CD4-positive, alpha-beta T cell (primary cell): ENCODE measurements around the gene MTUS2. TPM values are rescaled to one million over a fixed set of nuclear protein-coding genes. Genes with fewer than 3 reads are reported as not detected.

ENCODE experiments used
- ATAC-seq: fragments of 200-7000 bp; cut with Tn5 transposase; one replicate; pipeline ENCODE4 v1.10.0; 2022; ENCODE audit warnings: mild to moderate bottlenecking; ENCODE audit not compliant: poor library complexity
- CTCF ChIA-PET: fragments of 350-600 bp; sonication (Branson Sonifier 250); formaldehyde crosslinking; loops from one replicate; lab custom pipeline; 2021; ENCODE audit warnings: antibody characterized with exemption, inconsistent platforms; lab: Charles Lee
- POLR2A ChIA-PET: fragments of 350-600 bp; sonication (Branson Sonifier 250); formaldehyde crosslinking; loops from one replicate; lab custom pipeline; 2021; ENCODE audit warnings: antibody characterized with exemption, inconsistent platforms; lab: Charles Lee
- DNase-seq, 14 experiments: peaks; one replicate each; pipeline ENCODE4 v3.0.0-alpha.2; 2013 to 2020; ENCODE audit warnings: mixed read lengths in 2 of 14
- H3K27ac ChIP-seq, 2 donors: one replicate each; pipeline versions ENCODE4 v1.5.1 to v1.7.0; 2013; ENCODE audit warnings: low read length in 2 of 2, low read depth in 1 of 2, mild to moderate bottlenecking in 1 of 2
- H3K27me3 ChIP-seq, 2 experiments: 1 replicate in 1 of 2; 2 replicates in 1 of 2; pipeline versions ENCODE4 v1.6.1 to v1.7.0; 2013; ENCODE audit warnings: low read length in 2 of 2, control low read depth in 1 of 2, mild to moderate bottlenecking in 1 of 2, moderate library complexity in 1 of 2; ENCODE audit not compliant: insufficient read depth in 2 of 2, control insufficient read depth in 1 of 2
- H3K36me3 ChIP-seq: one replicate; pipeline ENCODE4 v1.6.1; 2013; ENCODE audit warnings: low read length, control low read depth; ENCODE audit not compliant: insufficient read depth
- H3K4me1 ChIP-seq: one replicate; pipeline ENCODE4 v1.6.1; 2013; ENCODE audit warnings: low read length, control low read depth; ENCODE audit not compliant: insufficient read depth
- H3K4me3 ChIP-seq: one replicate; pipeline ENCODE4 v1.5.1; 2013; ENCODE audit warnings: mild to moderate bottlenecking, low read length, moderate library complexity
- H3K9me3 ChIP-seq, 2 experiments: 1 replicate in 1 of 2; 2 replicates in 1 of 2; pipeline versions ENCODE4 v1.6.1 to v1.7.0; 2013; ENCODE audit warnings: low read length in 2 of 2, mild to moderate bottlenecking in 2 of 2, control low read depth in 1 of 2, moderate library complexity in 1 of 2; ENCODE audit not compliant: control insufficient read depth in 1 of 2, insufficient read depth in 1 of 2
- H3K27ac Mint-ChIP-seq: one replicate; pipeline ENCODE4 v1.8.0; 2020; ENCODE audit warnings: mixed read lengths
- H3K27me3 Mint-ChIP-seq: one replicate; pipeline ENCODE4 v1.8.0; 2021; ENCODE audit warnings: mixed read lengths
- H3K36me3 Mint-ChIP-seq: one replicate; pipeline ENCODE4 v1.8.0; 2021; ENCODE audit warnings: low read depth, mixed read lengths
- H3K4me1 Mint-ChIP-seq: one replicate; pipeline ENCODE4 v1.8.0; 2021; ENCODE audit warnings: low read depth, mixed read lengths
- H3K4me3 Mint-ChIP-seq: one replicate; pipeline ENCODE4 v1.8.0; 2020; ENCODE audit warnings: mild to moderate bottlenecking, mixed read lengths
- H3K9me3 Mint-ChIP-seq: one replicate; pipeline ENCODE4 v1.8.0; 2020; ENCODE audit warnings: mixed read lengths
- CTCF ChIP-seq: fragments of 200-600 bp; IDR thresholded peaks from one replicate; pipeline ENCODE4 v1.8.0; 2022; ENCODE audit warnings: antibody characterized with exemption, mild to moderate bottlenecking
- intact Hi-C, 2 experiments: fragments of 100-400 bp; cut with DNase I in 1 of 2; cut with micrococcal nuclease in 1 of 2; formaldehyde crosslinking; loops; one replicate each; pipeline versions ENCODE4 v1.15.1 to v1.9.0; 2023 to 2025; cut with DNase I, micrococcal nuclease
- total RNA-seq, 174 experiments: library from RNA in 2 of 174; stranded (reverse) in 2 of 174; gene quantifications; one replicate each; pipeline ENCODE4 v1.2.3 and lab custom pipeline; 2021 to 2026

The MTUS2 gene
- total RNA-seq, 2 experiments from 2014 or later, result 0.38 to 0.81 TPM

GRCh38 chr13:29411481-29411880 is 591.3 kb downstream of the MTUS2 start:
- DNase-seq (no peak), ATAC-seq (no peak)
- POLR2A ChIA-PET, result no interaction called here
- H3K9me3 ChIP-seq, result peaks cover 4 to 7% of the 10 kb centered on the region in 2 experiments
- H3K36me3 ChIP-seq, result no peaks in the 10 kb centered on the region
- H3K27ac Mint-ChIP-seq, result no peak overlapping the region
- H3K27me3 Mint-ChIP-seq, result peaks cover 14% of the 10 kb centered on the region
- TF ChIP-seq CTCF, result no peak
- H3K4me1 Mint-ChIP-seq, result no peaks in the 10 kb centered on the region
- no peaks in the 10 kb centered on the region for H3K27me3 ChIP-seq
- CTCF ChIA-PET, result no interaction called here
- H3K36me3 Mint-ChIP-seq, result no peaks in the 10 kb centered on the region
- H3K4me1 ChIP-seq, result no peaks in the 10 kb centered on the region
- H3K4me3 ChIP-seq, result no peak overlapping the region
- intact Hi-C loops, result no loop called here
- H3K4me3 Mint-ChIP-seq, result no peak overlapping the region
- H3K27ac ChIP-seq, result no peak overlapping the region
- H3K9me3 Mint-ChIP-seq, result peaks cover 6% of the 10 kb centered on the region

GRCh38 chr13:29418026-29418425 is 597.9 kb downstream of the MTUS2 start:
- ChIA-PET CTCF (interaction anchor here (0.5 kb wide), 1 partner anchor 1476 kb away, joined by 4 read pairs; no protein-coding TSS in a partner anchor), POLR2A (no interaction called here)
- H3K36me3 ChIP-seq, result no peaks in the 10 kb centered on the region
- no peak overlapping the region for H3K27ac ChIP-seq
- H3K4me3 ChIP-seq, result no peak overlapping the region
- Mint-ChIP-seq H3K27ac (no peak overlapping the region), H3K4me3 (no peak overlapping the region), H3K36me3 (no peaks in the 10 kb centered on the region), H3K27me3 (peaks cover 41% of the 10 kb centered on the region), H3K9me3 (no peaks in the 10 kb centered on the region), H3K4me1 (no peaks in the 10 kb centered on the region)
- intact Hi-C loops, result no loop called here
- ATAC-seq, result no peak
- no peaks in the 10 kb centered on the region for H3K9me3 ChIP-seq
- no peaks in the 10 kb centered on the region for H3K4me1 ChIP-seq
- H3K27me3 ChIP-seq, result peaks cover 10 to 11% of the 10 kb centered on the region in 2 experiments
- no peak for TF ChIP-seq CTCF
- no peak for DNase-seq

GRCh38 chr13:29421118-29421517 is 601.0 kb downstream of the MTUS2 start:
- no peak overlapping the region for H3K4me3 ChIP-seq
- H3K27me3 Mint-ChIP-seq, result peaks cover 56% of the 10 kb centered on the region
- no peak overlapping the region for H3K27ac Mint-ChIP-seq
- H3K4me1 Mint-ChIP-seq, result no peaks in the 10 kb centered on the region
- no peaks in the 10 kb centered on the region for H3K9me3 Mint-ChIP-seq
- CTCF ChIA-PET, result no interaction called here
- H3K27ac ChIP-seq, result no peak overlapping the region
- DNase-seq (no peak), ATAC-seq (no peak)
- POLR2A ChIA-PET, result no interaction called here
- intact Hi-C loops, result no loop called here
- H3K36me3 Mint-ChIP-seq, result no peaks in the 10 kb centered on the region
- H3K9me3 ChIP-seq, result no peaks in the 10 kb centered on the region
- peaks cover 11 to 14% of the 10 kb centered on the region in 2 experiments for H3K27me3 ChIP-seq
- no peaks in the 10 kb centered on the region for H3K36me3 ChIP-seq
- TF ChIP-seq CTCF, result no peak
- H3K4me1 ChIP-seq, result no peaks in the 10 kb centered on the region
- no peak overlapping the region for H3K4me3 Mint-ChIP-seq
